B cell (primary cell): ENCODE data around the gene SIRPG. TPM values are rescaled to one million over a fixed set of nuclear protein-coding genes. Genes with fewer than 3 reads are reported as not detected.

Experiments
- ATAC-seq: fragments of 200-7000 bp; cut with Tn5 transposase; one replicate; pipeline ENCODE4 v1.10.0; 2021; ENCODE audit warnings: low read depth, mild to moderate bottlenecking, moderate number of reproducible peaks, moderate library complexity
- CTCF ChIA-PET: fragments of 350-600 bp; sonication (Branson Sonifier 250); formaldehyde crosslinking; loops from one replicate; lab custom pipeline; 2021; ENCODE audit warnings: antibody characterized with exemption, inconsistent platforms; lab: Charles Lee
- POLR2A ChIA-PET: fragments of 350-600 bp; sonication (Branson Sonifier 250); formaldehyde crosslinking; loops from one replicate; lab custom pipeline; 2021; ENCODE audit warnings: antibody characterized with exemption; lab: Charles Lee
- DNase-seq: peaks from one replicate; pipeline ENCODE4 v3.0.0; 2013
- H2AFZ ChIP-seq: 2 replicates; pipeline ENCODE4 v1.6.1; 2012; ENCODE audit warnings: mild to moderate bottlenecking, low read depth, low read length; ENCODE audit not compliant: insufficient read depth, poor library complexity, severe bottlenecking
- H3K27ac ChIP-seq, 2 donors: 1 replicate in 1 of 2; 2 replicates in 1 of 2; pipeline ENCODE4 v1.5.1; 2012 to 2013; ENCODE audit warnings: low read length in 2 of 2, mild to moderate bottlenecking in 2 of 2, moderate library complexity in 1 of 2
- H3K27me3 ChIP-seq, 4 experiments: fragments of 200-600 bp in 1 of 4; sonication (generic) in 1 of 4; replicated peaks in 1 of 4; 1 replicate in 2 of 4; 2 replicates in 2 of 4; pipeline versions ENCODE4 v1.6.1 to v1.7.0; 2013 to 2016; ENCODE audit warnings: low read length in 3 of 4, mild to moderate bottlenecking in 2 of 4, mixed read lengths in 1 of 4, moderate library complexity in 1 of 4; ENCODE audit not compliant: insufficient read depth in 4 of 4, control insufficient read depth in 3 of 4; ENCODE audit errors: control extremely low read depth in 1 of 4
- H3K36me3 ChIP-seq, 2 experiments: replicated peaks in 1 of 2; 1 replicate in 1 of 2; 2 replicates in 1 of 2; pipeline versions ENCODE4 v1.6.1 to v1.7.1; 2013; ENCODE audit warnings: low read length in 1 of 2; ENCODE audit not compliant: insufficient read depth in 2 of 2, control insufficient read depth in 1 of 2; ENCODE audit errors: control extremely low read depth in 1 of 2, extremely low read depth in 1 of 2
- H3K4me1 ChIP-seq, 2 donors: fragments of 200-600 bp in 1 of 2; sonication (generic) in 1 of 2; 1 replicate in 1 of 2; 2 replicates in 1 of 2; pipeline versions ENCODE4 v1.5.1 to v1.6.1; 2013 to 2017; ENCODE audit warnings: low read length in 2 of 2; ENCODE audit not compliant: control insufficient read depth in 2 of 2, insufficient read depth in 2 of 2
- H3K4me2 ChIP-seq: replicated peaks from 2 replicates; pipeline ENCODE3; 2012; ENCODE audit warnings: mild to moderate bottlenecking, low read depth, low read length; ENCODE audit not compliant: poor library complexity, severe bottlenecking
- H3K4me3 ChIP-seq, 5 experiments: fragments of 200-600 bp in 1 of 5; sonication (generic) in 1 of 5; 1 replicate in 3 of 5; 2 replicates in 2 of 5; pipeline versions ENCODE4 v1.5.1 to v1.7.0; 2011 to 2016; ENCODE audit warnings: low read length in 4 of 5, mild to moderate bottlenecking in 4 of 5, low read depth in 2 of 5, control low read depth in 1 of 5, moderate library complexity in 1 of 5; ENCODE audit not compliant: insufficient read depth in 1 of 5; ENCODE audit errors: control extremely low read depth in 1 of 5, extremely low read depth in 1 of 5
- H3K79me2 ChIP-seq: fragments of 200-600 bp; sonication (generic); one replicate; pipeline ENCODE4 v1.6.0; 2016; ENCODE audit warnings: low read length; ENCODE audit not compliant: control insufficient read depth, insufficient read depth
- H3K9ac ChIP-seq: fragments of 200-600 bp; sonication (generic); 2 replicates; pipeline ENCODE4 v1.6.1; 2017; ENCODE audit warnings: mild to moderate bottlenecking, low read length, moderate library complexity
- H3K9me3 ChIP-seq, 3 donors: one replicate each; pipeline versions ENCODE4 v1.6.1 to v1.7.1; 2013; ENCODE audit warnings: low read length in 2 of 3; ENCODE audit not compliant: control insufficient read depth in 2 of 3, insufficient read depth in 1 of 3; ENCODE audit errors: control extremely low read depth in 1 of 3
- H4K20me1 ChIP-seq: 2 replicates; pipeline ENCODE4 v1.6.0; 2012; ENCODE audit warnings: mild to moderate bottlenecking, low read length; ENCODE audit not compliant: insufficient read depth, control insufficient read depth, poor library complexity, severe bottlenecking
- H3K27ac Mint-ChIP-seq: one replicate; pipeline ENCODE4 v1.8.0; 2021; ENCODE audit warnings: mixed read lengths
- H3K27me3 Mint-ChIP-seq: one replicate; pipeline ENCODE4 v1.8.0; 2021; ENCODE audit warnings: mixed read lengths
- H3K4me1 Mint-ChIP-seq: one replicate; pipeline ENCODE4 v1.8.0; 2021; ENCODE audit warnings: mixed read lengths
- H3K4me3 Mint-ChIP-seq: one replicate; pipeline ENCODE4 v1.8.0; 2021; ENCODE audit warnings: mixed read lengths
- H3K9me3 Mint-ChIP-seq: one replicate; pipeline ENCODE4 v1.8.0; 2022; ENCODE audit warnings: mixed read lengths; ENCODE audit not compliant: insufficient read depth
- EZH2 ChIP-seq: IDR thresholded peaks from 2 replicates; pipeline ENCODE4 v1.6.1; 2012; ENCODE audit warnings: borderline replicate concordance, low read depth, mild to moderate bottlenecking, moderate library complexity, low read length; ENCODE audit not compliant: insufficient read depth, poor library complexity, severe bottlenecking
- WGBS: methylation state at CpG from one replicate; pipeline ENCODE4 v1.1.5; 2013; ENCODE audit warnings: missing lambda C conversion rate; ENCODE audit not compliant: insufficient coverage; 5-methylcytosine and 5-hydroxymethylcytosine counted together
- intact Hi-C: fragments of 100-400 bp; cut with micrococcal nuclease; formaldehyde crosslinking; loops from one replicate; pipeline ENCODE4 v1.10.0; 2022
- polyA plus RNA-seq: library from polyadenylated mRNA; depleted of rRNA; stranded (reverse); fragments of >200 nt; gene quantifications from 2 replicates; pipeline ENCODE4 v1.2.3, GENCODE V29; 2012
- total RNA-seq, 2 donors: library from RNA; stranded (reverse); fragments of 120-200 nt in 1 of 2; gene quantifications; 1 replicate in 1 of 2; 2 replicates in 1 of 2; pipeline versions ENCODE4 v1.2.3 to v1.2.4, GENCODE V29; 2013 to 2022
- TF ChIP-seq, protein P1 (sequence below): fragments of 200-600 bp; IDR thresholded peaks from one replicate; pipeline ENCODE4 v1.8.0; 2022; ENCODE audit warnings: antibody characterized with exemption, mild to moderate bottlenecking

The SIRPG gene
- total and polyA plus RNA-seq, 2 donors (not counting 1 experiment from before 2014, with no cell fraction given) = 0.09 TPM; not detected in 1

- POLR2A ChIA-PET = no interaction called here
- no peaks in the 10 kb centered on the region for H3K4me1 Mint-ChIP-seq
- Histone ChIP-seq H3K9ac (no peak overlapping the region), H3K4me3 (no peak overlapping the region), H3K36me3 (no peaks in the 10 kb centered on the region), H3K27me3 (no peaks in the 10 kb centered on the region), H3K4me1 (no peaks in the 10 kb centered on the region), H3K27ac (no peak overlapping the region), H2AFZ (no peak overlapping the region), H3K4me2 (no peak overlapping the region), H3K79me2 (no peaks in the 10 kb centered on the region), H3K9me3 (no peaks in the 10 kb centered on the region), H4K20me1 (no peaks in the 10 kb centered on the region)
- peaks cover 13% of the 10 kb centered on the region for H3K27me3 Mint-ChIP-seq
- no peak overlapping the region for H3K4me3 Mint-ChIP-seq
- ATAC-seq = no peak
- no peak overlapping the region for H3K27ac Mint-ChIP-seq
- DNase-seq = no peak
- CTCF ChIA-PET = no interaction called here
- H3K9me3 Mint-ChIP-seq = no peaks in the 10 kb centered on the region
- intact Hi-C loops = no loop called here
- TF ChIP-seq EZH2 = no peak
- TF ChIP-seq, protein P1, sequence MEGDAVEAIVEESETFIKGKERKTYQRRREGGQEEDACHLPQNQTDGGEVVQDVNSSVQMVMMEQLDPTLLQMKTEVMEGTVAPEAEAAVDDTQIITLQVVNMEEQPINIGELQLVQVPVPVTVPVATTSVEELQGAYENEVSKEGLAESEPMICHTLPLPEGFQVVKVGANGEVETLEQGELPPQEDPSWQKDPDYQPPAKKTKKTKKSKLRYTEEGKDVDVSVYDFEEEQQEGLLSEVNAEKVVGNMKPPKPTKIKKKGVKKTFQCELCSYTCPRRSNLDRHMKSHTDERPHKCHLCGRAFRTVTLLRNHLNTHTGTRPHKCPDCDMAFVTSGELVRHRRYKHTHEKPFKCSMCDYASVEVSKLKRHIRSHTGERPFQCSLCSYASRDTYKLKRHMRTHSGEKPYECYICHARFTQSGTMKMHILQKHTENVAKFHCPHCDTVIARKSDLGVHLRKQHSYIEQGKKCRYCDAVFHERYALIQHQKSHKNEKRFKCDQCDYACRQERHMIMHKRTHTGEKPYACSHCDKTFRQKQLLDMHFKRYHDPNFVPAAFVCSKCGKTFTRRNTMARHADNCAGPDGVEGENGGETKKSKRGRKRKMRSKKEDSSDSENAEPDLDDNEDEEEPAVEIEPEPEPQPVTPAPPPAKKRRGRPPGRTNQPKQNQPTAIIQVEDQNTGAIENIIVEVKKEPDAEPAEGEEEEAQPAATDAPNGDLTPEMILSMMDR = no peak
- 79% methylated on average over 9 of the region's 9 CpGs for WGBS
These were observed 26.0 kb downstream of the SIRPG start for GRCh38 chr20:1631309-1632151.

GRCh38 chr20:1630186-1630585 is 27.4 kb downstream of the SIRPG start:
- Histone ChIP-seq H3K36me3 (no peaks in the 10 kb centered on the region), H3K27ac (no peak overlapping the region), H3K9me3 (no peaks in the 10 kb centered on the region), H3K27me3 (no peaks in the 10 kb centered on the region), H3K4me3 (no peak overlapping the region), H3K79me2 (no peaks in the 10 kb centered on the region), H4K20me1 (no peaks in the 10 kb centered on the region), H3K9ac (no peak overlapping the region), H2AFZ (no peak overlapping the region), H3K4me1 (no peaks in the 10 kb centered on the region), H3K4me2 (no peak overlapping the region)
- ChIA-PET CTCF (no interaction called here), POLR2A (no interaction called here)
- 100% methylated on average over 4 of the region's 5 CpGs for WGBS
- ATAC-seq = no peak
- H3K4me1 Mint-ChIP-seq = no peaks in the 10 kb centered on the region
- no peak overlapping the region for H3K4me3 Mint-ChIP-seq
- DNase-seq = no peak
- intact Hi-C loops = no loop called here
- peaks cover 13% of the 10 kb centered on the region for H3K27me3 Mint-ChIP-seq
- no peaks in the 10 kb centered on the region for H3K9me3 Mint-ChIP-seq
- H3K27ac Mint-ChIP-seq = no peak overlapping the region
- TF ChIP-seq EZH2 = no peak
- TF ChIP-seq, protein P1 = no peak
